Stimulated activated CD8-positive, alpha-beta memory T cell treated with anti-CD3 and anti-CD28 coated beads, Interleukin-2, amount 100 ng/mL, for 48 hours (primary cell): Measurements from ENCODE around the gene MRPS18B.
"Not testable (repeated sequence)": the region's sequence is repeated elsewhere in the genome, so short reads cannot be mapped to it uniquely, and the experiment has no call there.

Experiments used
- DNase-seq, 2 donors: peaks; one replicate each; pipeline ENCODE4 v3.0.0-alpha.2; 2020; ENCODE audit warnings: low read depth in 2 of 2

The MRPS18B gene

GRCh38 chr6:30641048-30641447, 23.4 kb downstream of the MRPS18B start:
- no peak for DNase-seq

GRCh38 chr6:30643656-30644055, 26.0 kb downstream of the MRPS18B start:
- no peak for DNase-seq

GRCh38 chr6:30644769-30645168, 27.1 kb downstream of the MRPS18B start:
- no peak for DNase-seq

- no peak for DNase-seq
These were observed 28.3 kb downstream of the MRPS18B start for GRCh38 chr6:30645989-30646388.

GRCh38 chr6:30646450-30647241, 29.0 kb downstream of the MRPS18B start, which contains the start of gene C6orf136:
Gene C6orf136, plus strand, starts transcription at chr6:30647133. Its CDS starts 99 bp downstream, at chr6:30647232.
- DNase-seq, result peak; percentile 88 to 91

- peak; percentile 69 to 73 for DNase-seq
These were observed 29.8 kb downstream of the MRPS18B start for GRCh38 chr6:30647242-30648116.

- no peak for DNase-seq
These were observed 33.5 kb downstream of the MRPS18B start for GRCh38 chr6:30651143-30651542.

- no peak for DNase-seq
These were observed 37.4 kb downstream of the MRPS18B start for GRCh38 chr6:30654798-30655742.

GRCh38 chr6:30655743-30656094, 38.1 kb downstream of the MRPS18B start:
- no peak for DNase-seq

- no peak for DNase-seq
These were observed 38.9 kb downstream of the MRPS18B start for GRCh38 chr6:30656513-30656912.

GRCh38 chr6:30657454-30657853, 39.8 kb downstream of the MRPS18B start:
- DNase-seq, result no peak

GRCh38 chr6:30657922-30658321, 40.3 kb downstream of the MRPS18B start:
- DNase-seq, result not testable (repeated sequence)

GRCh38 chr6:30664994-30665767, 47.5 kb downstream of the MRPS18B start:
- no peak for DNase-seq

GRCh38 chr6:30666300-30666699, 48.7 kb downstream of the MRPS18B start:
- peak in 1 of 2 donors; percentile 60 for DNase-seq

GRCh38 chr6:30670760-30671527, 53.3 kb downstream of the MRPS18B start:
- no peak for DNase-seq

- peak; percentile 82 to 86 for DNase-seq
These were observed 55.0 kb downstream of the MRPS18B start, which contains the start of gene DHX16 for GRCh38 chr6:30672445-30673253. Gene DHX16, minus strand, starts transcription at chr6:30673006. Its CDS starts 165 bp downstream, at chr6:30672841.
